Duodenal mucosa (tissue), 2 donors: Measurements from ENCODE around the gene ATP11A.
"Not testable (repeated sequence)": the region's sequence is repeated elsewhere in the genome, so short reads cannot be mapped to it uniquely, and the experiment has no call there.

ENCODE experiments used
- H3K27ac ChIP-seq: one replicate; pipeline ENCODE4 v1.7.0; 2013; ENCODE audit warnings: low read depth, low read length
- H3K27me3 ChIP-seq, 2 donors: one replicate each; pipeline ENCODE4 v1.7.0; 2013; ENCODE audit warnings: low read length in 2 of 2, control low read depth in 1 of 2; ENCODE audit not compliant: insufficient read depth in 2 of 2, control insufficient read depth in 1 of 2
- H3K36me3 ChIP-seq, 2 donors: one replicate each; pipeline ENCODE4 v1.7.0; 2013; ENCODE audit warnings: low read length in 2 of 2, control low read depth in 1 of 2; ENCODE audit not compliant: insufficient read depth in 2 of 2, control insufficient read depth in 1 of 2
- H3K4me1 ChIP-seq, 2 donors: one replicate each; pipeline ENCODE4 v1.7.0; 2013; ENCODE audit warnings: low read length in 2 of 2, control low read depth in 1 of 2; ENCODE audit not compliant: insufficient read depth in 2 of 2, control insufficient read depth in 1 of 2
- H3K4me3 ChIP-seq, 2 donors: one replicate each; pipeline ENCODE4 v1.7.0; 2013; ENCODE audit warnings: low read length in 2 of 2, low read depth in 1 of 2
- H3K9ac ChIP-seq, 2 donors: one replicate each; pipeline ENCODE4 v1.7.0; 2013; ENCODE audit warnings: low read length in 2 of 2, low read depth in 1 of 2
- H3K9me3 ChIP-seq, 2 donors: one replicate each; pipeline ENCODE4 v1.7.0; 2013; ENCODE audit warnings: low read length in 2 of 2, control low read depth in 1 of 2; ENCODE audit not compliant: control insufficient read depth in 1 of 2

The ATP11A gene

GRCh38 chr13:112782429-112783010, 92.7 kb downstream of the ATP11A start:
- Histone ChIP-seq H3K27me3 (no peaks in the 10 kb centered on the region), H3K9me3 (no peaks in the 10 kb centered on the region), H3K27ac (peak overlapping the region; percentile 20)

GRCh38 chr13:112783135-112783977, 93.5 kb downstream of the ATP11A start:
- H3K27ac ChIP-seq = peak overlapping the region; percentile 44
- no peak overlapping the region for H3K9ac ChIP-seq
- peaks cover 4 to 8% of the 10 kb centered on the region in 2 donors for H3K36me3 ChIP-seq

More at GRCh38 chr13:112782429-112783010, 92.7 kb downstream of the ATP11A start:
- peaks cover 4 to 8% of the 10 kb centered on the region in 2 donors for H3K36me3 ChIP-seq
- H3K4me1 ChIP-seq = peaks cover 0 to 8% of the 10 kb centered on the region in 2 donors
- no peak overlapping the region for H3K9ac ChIP-seq
- H3K4me3 ChIP-seq = no peak overlapping the region

GRCh38 chr13:112783978-112784371, 94.1 kb downstream of the ATP11A start:
- no peak overlapping the region for H3K27ac ChIP-seq
- H3K9me3 ChIP-seq = no peaks in the 10 kb centered on the region
- peaks cover 0 to 8% of the 10 kb centered on the region in 2 donors for H3K4me1 ChIP-seq
- H3K4me3 ChIP-seq = no peak overlapping the region
- peaks cover 4 to 11% of the 10 kb centered on the region in 2 donors for H3K36me3 ChIP-seq
- no peak overlapping the region for H3K9ac ChIP-seq
- no peaks in the 10 kb centered on the region for H3K27me3 ChIP-seq

More at GRCh38 chr13:112783135-112783977, 93.5 kb downstream of the ATP11A start:
- Histone ChIP-seq H3K27me3 (no peaks in the 10 kb centered on the region), H3K9me3 (no peaks in the 10 kb centered on the region), H3K4me3 (no peak overlapping the region), H3K4me1 (peaks cover 0 to 8% of the 10 kb centered on the region in 2 donors)

- H3K9me3 ChIP-seq = no peaks in the 10 kb centered on the region
- H3K4me1 ChIP-seq = peaks cover 0 to 8% of the 10 kb centered on the region in 2 donors
- H3K9ac ChIP-seq = no peak overlapping the region
- H3K4me3 ChIP-seq = no peak overlapping the region
- H3K36me3 ChIP-seq = peaks cover 4 to 12% of the 10 kb centered on the region in 2 donors
- H3K27ac ChIP-seq = no peak overlapping the region
- H3K27me3 ChIP-seq = no peaks in the 10 kb centered on the region
These were observed 95.1 kb downstream of the ATP11A start for GRCh38 chr13:112784811-112785482.

GRCh38 chr13:112785483-112785856, 95.6 kb downstream of the ATP11A start:
- Histone ChIP-seq H3K27ac (no peak overlapping the region), H3K4me3 (no peak overlapping the region), H3K36me3 (peaks cover 4 to 12% of the 10 kb centered on the region in 2 donors), H3K9me3 (no peaks in the 10 kb centered on the region), H3K4me1 (peaks cover 0 to 8% of the 10 kb centered on the region in 2 donors), H3K27me3 (no peaks in the 10 kb centered on the region), H3K9ac (no peak overlapping the region)

GRCh38 chr13:112786810-112787209, 97.0 kb downstream of the ATP11A start:
- not testable (repeated sequence) for H3K9ac ChIP-seq, H3K27me3 ChIP-seq, H3K27ac ChIP-seq, H3K4me3 ChIP-seq, H3K4me1 ChIP-seq, H3K9me3 ChIP-seq
- peaks cover 4 to 12% of the 10 kb centered on the region in 2 donors for H3K36me3 ChIP-seq

GRCh38 chr13:112790735-112791641, 101.2 kb downstream of the ATP11A start:
- no peaks in the 10 kb centered on the region for H3K9me3 ChIP-seq
- no peak overlapping the region for H3K9ac ChIP-seq
- no peak overlapping the region for H3K27ac ChIP-seq
- H3K36me3 ChIP-seq = peaks cover 0 to 14% of the 10 kb centered on the region in 2 donors
- no peaks in the 10 kb centered on the region for H3K4me1 ChIP-seq
- no peaks in the 10 kb centered on the region for H3K27me3 ChIP-seq
- no peak overlapping the region for H3K4me3 ChIP-seq

- no peaks in the 10 kb centered on the region for H3K9me3 ChIP-seq
- H3K9ac ChIP-seq = no peak overlapping the region
- H3K4me1 ChIP-seq = no peaks in the 10 kb centered on the region
- H3K27ac ChIP-seq = no peak overlapping the region
- no peaks in the 10 kb centered on the region for H3K27me3 ChIP-seq
- H3K36me3 ChIP-seq = peaks cover 0 to 11% of the 10 kb centered on the region in 2 donors
- no peak overlapping the region for H3K4me3 ChIP-seq
These were observed 102.0 kb downstream of the ATP11A start for GRCh38 chr13:112791663-112792440.

- Histone ChIP-seq H3K9me3 (no peaks in the 10 kb centered on the region), H3K4me3 (no peak overlapping the region), H3K27me3 (no peaks in the 10 kb centered on the region), H3K36me3 (peaks cover 0 to 11% of the 10 kb centered on the region in 2 donors), H3K27ac (no peak overlapping the region), H3K4me1 (no peaks in the 10 kb centered on the region), H3K9ac (no peak overlapping the region)
These were observed 102.7 kb downstream of the ATP11A start for GRCh38 chr13:112792511-112792910.
